OCI-M1 (cell line): ENCODE results near the gene NAALADL2.

Source experiments
- DNase-seq: peaks from one replicate; lab custom pipeline; 2025; lab: John Stamatoyannopoulos, UW

NAALADL2 gene

DNA sequence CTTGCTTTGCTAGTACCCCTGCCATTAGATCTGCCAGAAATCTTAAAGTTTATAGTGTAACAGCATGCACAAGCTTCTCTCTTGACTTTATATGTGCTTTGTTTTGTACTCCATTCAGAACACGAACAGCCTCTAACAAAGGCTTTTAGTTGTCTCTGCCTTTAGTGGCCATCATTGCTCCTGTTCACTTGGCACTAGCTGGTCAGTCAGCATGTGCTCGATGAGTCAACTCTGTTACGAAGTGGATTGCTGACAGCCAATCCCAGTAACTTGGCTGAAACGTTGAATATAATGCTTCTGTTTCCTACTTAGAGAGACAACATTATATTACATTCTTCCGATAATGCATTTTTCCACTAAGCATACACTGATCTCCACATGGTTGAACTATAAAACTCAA lies 349.2 kb downstream of the NAALADL2 start:
- no peak for DNase-seq

DNA sequence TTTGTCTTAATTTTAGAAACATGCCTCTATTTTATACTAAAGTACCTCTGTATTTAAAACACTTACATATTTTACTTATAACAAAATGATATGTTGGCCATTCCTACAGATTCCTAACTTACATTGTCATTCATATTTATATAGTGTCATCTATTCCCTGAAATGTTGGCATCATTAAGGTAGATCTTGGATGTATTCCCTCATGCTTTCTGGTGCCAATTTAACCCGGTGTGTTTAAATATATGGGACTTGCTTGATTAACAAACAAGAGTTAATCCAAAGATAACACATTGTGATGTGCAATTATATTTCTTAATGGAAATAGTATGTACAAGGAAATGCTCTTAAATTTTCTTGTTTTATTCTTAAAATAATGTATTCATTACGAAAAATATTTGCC lies 352.3 kb downstream of the NAALADL2 start:
- DNase-seq: no peak

DNA sequence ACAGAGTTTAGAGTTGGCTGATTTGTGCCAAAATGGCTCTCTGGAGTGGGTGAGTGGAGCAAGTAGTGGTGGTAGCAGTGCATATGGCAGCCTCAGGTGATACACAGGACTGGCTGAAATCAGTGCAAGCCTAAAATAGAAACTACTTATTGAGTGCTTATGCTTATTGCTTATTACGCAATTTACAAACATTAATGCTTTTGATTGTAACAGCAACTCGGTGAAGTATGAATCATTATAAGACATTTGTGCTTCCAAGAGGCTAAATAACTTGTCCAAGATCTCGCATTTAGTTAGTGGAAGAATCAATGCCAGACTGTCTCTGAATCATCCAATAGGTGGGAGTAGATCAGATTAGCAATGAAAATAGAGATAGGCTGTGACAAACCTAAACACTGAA lies 353.8 kb downstream of the NAALADL2 start:
- DNase-seq: no peak

DNA sequence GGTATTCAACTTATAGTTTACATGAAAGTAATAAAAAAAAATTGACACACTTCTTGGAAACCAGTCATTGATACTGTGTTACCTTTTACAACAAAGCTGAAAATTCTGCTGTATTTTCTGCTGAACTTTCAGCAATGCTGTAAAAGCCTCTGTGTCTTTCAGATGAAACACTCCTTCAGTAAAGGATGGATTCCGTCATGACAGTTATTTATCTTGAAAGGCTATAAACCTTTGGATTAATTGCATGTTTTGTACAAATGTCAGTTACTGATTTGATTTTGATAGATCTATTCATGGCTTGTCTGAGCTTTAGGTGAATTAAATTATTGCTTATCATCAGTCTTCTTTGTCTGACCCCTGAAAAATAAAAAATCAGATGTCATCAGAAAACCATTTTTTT lies 355.1 kb downstream of the NAALADL2 start:
- DNase-seq: no peak

GRCh38 chr3:175215833-175216232 lies 356.7 kb downstream of the NAALADL2 start:
- DNase-seq: no peak

GRCh38 chr3:175222356-175222755 lies 363.2 kb downstream of the NAALADL2 start:
- no peak for DNase-seq

DNA sequence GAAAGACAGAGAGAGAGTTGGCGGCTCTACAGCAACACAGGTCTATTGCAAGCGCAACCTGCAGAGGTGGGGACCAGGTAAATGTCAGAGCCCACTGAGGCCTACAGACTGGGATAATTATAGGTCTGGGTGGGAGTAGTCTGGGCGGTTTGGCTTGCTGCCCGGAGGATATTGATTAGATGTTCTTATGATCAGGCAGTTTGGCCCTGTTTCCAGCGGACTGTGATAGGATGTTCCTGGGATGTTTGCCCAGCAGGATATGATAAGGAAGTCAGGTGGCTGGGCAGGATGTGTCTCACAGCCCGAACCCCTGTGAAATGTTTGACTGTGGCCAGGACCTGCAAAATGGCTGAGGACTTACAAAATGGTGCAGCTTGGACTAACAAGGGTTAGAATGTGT lies 364.9 kb downstream of the NAALADL2 start:
- no peak for DNase-seq

DNA sequence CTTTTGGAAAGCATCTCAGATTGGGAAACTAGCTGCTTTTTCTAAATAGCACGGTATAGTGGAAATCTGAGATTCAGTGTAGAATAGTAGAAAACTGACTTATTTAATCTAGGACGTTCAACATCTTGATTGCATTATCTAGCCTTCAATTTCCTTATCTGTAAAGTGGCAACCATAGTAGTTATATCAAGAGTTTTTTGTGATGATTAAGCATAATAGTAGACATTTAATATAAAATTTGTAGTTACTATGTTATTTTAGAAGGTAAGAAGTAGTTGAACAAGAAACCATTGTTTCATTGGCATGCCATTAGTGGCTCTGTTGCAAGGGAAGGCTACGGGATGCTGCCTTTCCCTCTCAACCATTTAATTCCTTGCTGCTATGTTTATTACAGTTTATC lies 367.3 kb downstream of the NAALADL2 start:
- DNase-seq: no peak

- no peak for DNase-seq
These were observed 368.0 kb downstream of the NAALADL2 start for GRCh38 chr3:175227126-175227525.

GRCh38 chr3:175233957-175234940 lies 375.1 kb downstream of the NAALADL2 start:
- no peak for DNase-seq

DNA sequence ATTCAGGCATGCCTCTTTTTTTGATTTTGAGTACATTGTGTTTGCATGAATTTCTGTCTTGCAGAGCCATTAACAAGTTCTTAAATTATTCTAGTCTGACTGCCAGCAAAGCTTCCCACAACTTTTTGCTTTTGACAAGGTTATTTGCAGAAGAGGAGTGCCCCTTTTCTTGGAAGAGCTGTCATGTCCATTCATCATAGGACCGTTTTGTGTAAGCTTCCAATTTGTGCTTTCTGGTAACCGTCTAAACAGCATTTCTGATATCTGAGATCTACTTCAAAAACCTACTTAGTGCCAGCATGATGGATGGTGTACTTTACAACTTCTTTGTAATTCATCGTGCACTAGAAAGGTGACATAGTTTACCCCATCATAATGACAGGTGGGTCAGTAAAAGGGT lies 379.7 kb downstream of the NAALADL2 start:
- no peak for DNase-seq

GRCh38 chr3:175240921-175241320 lies 381.8 kb downstream of the NAALADL2 start:
- DNase-seq: no peak

DNA sequence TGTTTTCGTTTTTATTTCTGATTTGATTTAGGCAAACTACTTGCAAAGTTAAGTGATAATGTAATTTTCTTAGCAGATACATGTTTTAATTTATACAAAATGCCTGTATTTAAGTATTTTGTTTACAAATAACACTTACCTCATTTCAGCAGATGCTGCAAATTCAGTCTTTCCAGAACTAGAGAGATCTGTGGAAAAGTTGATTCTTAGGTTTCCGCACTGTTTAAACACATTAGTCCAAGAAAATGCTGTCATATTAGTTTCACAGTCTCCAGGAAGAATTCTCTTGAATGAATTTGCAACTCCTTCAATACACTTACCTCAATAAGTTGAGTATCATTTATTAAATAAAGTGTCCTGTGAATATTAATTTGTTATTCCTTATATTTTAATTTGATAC lies 383.1 kb downstream of the NAALADL2 start:
- no peak for DNase-seq

DNA sequence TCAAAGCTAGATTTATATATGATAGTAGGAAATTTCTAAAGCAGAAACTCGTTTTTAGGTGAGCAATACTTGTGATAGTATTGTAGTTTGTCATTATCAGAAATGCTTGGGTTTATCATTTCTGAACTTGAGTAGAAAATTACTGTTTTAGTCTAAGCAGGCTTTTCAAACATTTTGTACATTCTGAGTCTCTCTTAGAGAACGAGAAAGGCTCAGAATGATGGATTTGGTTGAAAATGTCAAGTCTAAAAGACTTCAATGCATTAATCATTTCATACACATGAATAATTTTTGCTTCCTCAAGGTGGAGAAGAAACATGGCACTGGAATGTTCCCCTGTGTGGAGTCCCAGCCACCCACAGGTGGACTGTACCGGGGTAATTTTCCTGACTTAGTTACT lies 387.1 kb downstream of the NAALADL2 start:
- no peak for DNase-seq

GRCh38 chr3:175246766-175247165 lies 387.6 kb downstream of the NAALADL2 start:
- no peak for DNase-seq

DNA sequence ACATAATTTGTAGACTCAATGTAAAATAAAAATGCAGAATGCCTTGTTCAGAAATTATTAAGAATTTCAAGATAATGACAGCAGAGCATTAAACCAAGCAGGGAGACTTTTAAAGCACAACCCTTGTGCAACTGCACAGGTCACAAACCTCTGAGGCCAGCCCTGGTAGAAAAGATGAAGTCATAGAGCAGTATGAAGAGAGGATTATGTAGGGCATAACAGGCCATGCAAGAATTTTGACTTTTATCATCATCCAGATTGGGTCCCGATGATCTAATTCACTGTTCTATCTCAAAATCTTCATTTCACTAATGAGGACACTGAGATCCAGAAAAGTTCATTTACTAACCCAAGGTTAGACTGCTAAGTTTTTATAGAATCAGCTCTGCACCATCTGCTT lies 388.5 kb downstream of the NAALADL2 start:
- DNase-seq: no peak

GRCh38 chr3:175248832-175249231 lies 389.7 kb downstream of the NAALADL2 start:
- DNase-seq: no peak

GRCh38 chr3:175255698-175256097 lies 396.6 kb downstream of the NAALADL2 start:
- DNase-seq: peak; percentile 1

GRCh38 chr3:175257123-175257522 lies 398.0 kb downstream of the NAALADL2 start:
- no peak for DNase-seq

- DNase-seq: no peak
These were observed 399.6 kb downstream of the NAALADL2 start for GRCh38 chr3:175258763-175259162.

- no peak for DNase-seq
These were observed 401.1 kb downstream of the NAALADL2 start for GRCh38 chr3:175260145-175260794.

- DNase-seq: no peak
These were observed 407.3 kb downstream of the NAALADL2 start for GRCh38 chr3:175266478-175266877.

DNA sequence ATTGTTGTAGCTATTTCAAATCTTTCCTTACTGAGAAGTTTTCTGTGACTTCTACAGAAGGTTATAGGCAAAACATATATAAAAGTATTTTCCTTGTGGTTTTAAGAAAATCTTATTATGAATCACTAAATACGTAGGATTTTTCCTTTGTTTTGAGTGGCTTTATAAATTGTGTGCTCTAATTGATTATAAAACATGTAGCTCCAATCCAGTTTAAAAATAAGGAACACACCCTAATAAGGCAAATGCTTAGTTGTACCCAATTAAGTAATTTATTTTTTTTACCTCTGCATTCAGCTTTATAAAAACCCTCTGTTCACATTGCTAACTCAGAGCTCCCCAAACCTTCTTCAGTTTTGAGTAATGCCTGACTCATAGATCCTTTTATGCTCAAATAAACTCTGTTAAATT lies 408.0 kb downstream of the NAALADL2 start:
- no peak for DNase-seq
